ENCODE results near the gene EFCAB6. TPM values are rescaled to one million over a fixed set of nuclear protein-coding genes. Genes with fewer than 3 reads are reported as not detected.

The EFCAB6 gene
- total and polyA plus RNA-seq, 2 of the 13 experiments (the other 11 are each of a cell fraction or from before 2014, with no cell fraction given) = not detected

- no peak for DNase-seq (ENCODE audit: low spot score)
- Histone ChIP-seq H4K20me1 (ENCODE audit: insufficient read depth, low read length) (no peaks in the 10 kb centered on the region), H3K4me3 (replicated peaks in 1 of 3; ENCODE audit: insufficient read depth in 1 of 3, low read depth in 2 of 3, low read length in 3 of 3) (no peak overlapping the region), H3K27me3 (ENCODE audit: control insufficient read depth in 1 of 2, insufficient read depth in 2 of 2, low read length in 2 of 2) (no peaks in the 10 kb centered on the region), H3K79me2 (ENCODE audit: insufficient read depth, low read length) (no peaks in the 10 kb centered on the region), H3K9ac (ENCODE audit: insufficient read depth, low read depth, low read length) (no peak overlapping the region), H3K4me2 (ENCODE audit: low read depth, low read length) (no peak overlapping the region), H3K4me1 (ENCODE audit: insufficient read depth, low read length) (no peaks in the 10 kb centered on the region), H3K36me3 (replicated peaks in 1 of 2; ENCODE audit: control insufficient read depth in 1 of 2, insufficient read depth in 2 of 2, low read length in 2 of 2) (no peaks in the 10 kb centered on the region), H2AFZ (ENCODE audit: low read length) (no peak overlapping the region), H3K9me3 (ENCODE audit: low read length) (no peaks in the 10 kb centered on the region), H3K27ac (ENCODE audit: extremely low read length, insufficient read depth, low read length) (no peak overlapping the region)
- intact Hi-C loops (cut with micrococcal nuclease; ENCODE audit: unreplicated experiment) = no loop called here
- ATAC-seq = no peak
- 0% methylated on average over 1 of the region's 1 CpG for WGBS (ENCODE audit: low lambda C conversion rate)
- TF ChIP-seq RFX5 (IDR thresholded peaks at IDR 0.05; ENCODE audit: low read depth, low read length) (no peak), SALL1 (CRISPR knock-in tag; IDR thresholded peaks at IDR 0.05) (no peak), HOXA7 (CRISPR knock-in tag; IDR thresholded peaks at IDR 0.05) (no peak), ZNF510 (CRISPR knock-in tag; IDR thresholded peaks at IDR 0.05; ENCODE audit: low read depth) (no peak), SP2 (CRISPR knock-in tag; IDR thresholded peaks at IDR 0.05) (no peak), LCORL (IDR thresholded peaks at IDR 0.05) (no peak), LCORL (CRISPR knock-in tag; IDR thresholded peaks at IDR 0.05) (no peak), THYN1 (CRISPR knock-in tag; IDR thresholded peaks at IDR 0.05; ENCODE audit: borderline replicate concordance, low read depth) (no peak)
- TF ChIP-seq, protein P1, sequence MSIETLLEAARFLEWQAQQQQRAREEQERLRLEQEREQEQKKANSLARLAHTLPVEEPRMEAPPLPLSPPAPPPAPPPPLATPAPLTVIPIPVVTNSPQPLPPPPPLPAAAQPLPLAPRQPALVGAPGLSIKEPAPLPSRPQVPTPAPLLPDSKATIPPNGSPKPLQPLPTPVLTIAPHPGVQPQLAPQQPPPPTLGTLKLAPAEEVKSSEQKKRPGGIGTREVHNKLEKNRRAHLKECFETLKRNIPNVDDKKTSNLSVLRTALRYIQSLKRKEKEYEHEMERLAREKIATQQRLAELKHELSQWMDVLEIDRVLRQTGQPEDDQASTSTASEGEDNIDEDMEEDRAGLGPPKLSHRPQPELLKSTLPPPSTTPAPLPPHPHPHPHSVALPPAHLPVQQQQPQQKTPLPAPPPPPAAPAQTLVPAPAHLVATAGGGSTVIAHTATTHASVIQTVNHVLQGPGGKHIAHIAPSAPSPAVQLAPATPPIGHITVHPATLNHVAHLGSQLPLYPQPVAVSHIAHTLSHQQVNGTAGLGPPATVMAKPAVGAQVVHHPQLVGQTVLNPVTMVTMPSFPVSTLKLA (IDR thresholded peaks at IDR 0.05) = no peak
- TF ChIP-seq, protein P2, sequence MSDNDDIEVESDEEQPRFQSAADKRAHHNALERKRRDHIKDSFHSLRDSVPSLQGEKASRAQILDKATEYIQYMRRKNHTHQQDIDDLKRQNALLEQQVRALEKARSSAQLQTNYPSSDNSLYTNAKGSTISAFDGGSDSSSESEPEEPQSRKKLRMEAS (IDR thresholded peaks at IDR 0.05) = no peak
- CTCF ChIA-PET (ENCODE audit: low intra/inter-chr PET ratio, low total read pairs) = no interaction called here
- FAIRE-seq = no peak
- in situ Hi-C loops (cut with HindIII; ENCODE audit: extremely low pct_ligation_motif_present, low pct_unique_long_range_greater_than_20kb) = no loop called here
- no TSS peak for BruUV-seq (replicated peaks)
- POLR2A ChIA-PET = no interaction called here
Observed at GRCh38 chr22:43726964-43727543, 85.1 kb downstream of the EFCAB6 start.

Data from HepG2 (cell line).